Pancreas (tissue), 10 donors: ENCODE results near the gene WBP1L. TPM values are rescaled to one million over a fixed set of nuclear protein-coding genes. Genes with fewer than 3 reads are reported as not detected.
A peak's percentile ranks its signal among the peaks of the same experiment; 100 is the strongest.

Experiments
- ATAC-seq, 4 donors: fragments of 200-7000 bp; cut with Tn5 transposase; one replicate each; pipeline versions ENCODE4 v1.8.0 to v1.9.1; 2020; ENCODE audit warnings: mild to moderate bottlenecking in 4 of 4, moderate library complexity in 4 of 4
- DNase-seq, 6 donors: peaks; one replicate each; pipeline ENCODE4 v3.0.0-alpha.2; 2020
- FAIRE-seq: peaks from 2 replicates; lab custom pipeline; 2012; peaks lifted over from hg19 to GRCh38; lab: Jason Lieb, UNC
- H3K27ac ChIP-seq, 4 donors: fragments of 200-600 bp; sonication (generic); 1 replicate in 3 of 4; 2 replicates in 1 of 4; pipeline versions ENCODE4 v1.5.0 to v1.8.0; 2020
- H3K27me3 ChIP-seq, 4 donors: fragments of 200-600 bp; one replicate each; pipeline ENCODE4 v1.8.0; 2021
- H3K36me3 ChIP-seq, 3 donors: fragments of 200-600 bp; sonication (generic) in 1 of 3; one replicate each; pipeline versions ENCODE4 v1.5.0 to v1.8.0; 2020 to 2021
- H3K4me1 ChIP-seq, 3 donors: fragments of 200-600 bp; one replicate each; pipeline ENCODE4 v1.8.0; 2021
- H3K4me3 ChIP-seq, 4 donors: fragments of 200-600 bp; sonication (generic) in 2 of 4; one replicate each; pipeline versions ENCODE4 v1.5.0 to v1.8.0; 2020 to 2021
- H3K9me3 ChIP-seq, 4 donors: fragments of 200-600 bp; one replicate each; pipeline ENCODE4 v1.8.0; 2021
- CTCF ChIP-seq, 4 donors: fragments of 200-600 bp; sonication (generic) in 3 of 4; IDR thresholded peaks; one replicate each; pipeline versions ENCODE4 v1.5.0 to v1.8.0; 2021; ENCODE audit warnings: antibody characterized with exemption in 4 of 4
- WGBS, 2 donors: extraction: QIAGEN DNeasy Blood & Tissue Kit; methylation state at CpG; one replicate each; pipeline ENCODE4 v1.1.7; 2013; 5-methylcytosine and 5-hydroxymethylcytosine counted together
- intact Hi-C, 3 donors: fragments of 100-400 bp; cut with DNase I; formaldehyde crosslinking; loops; one replicate each; pipeline versions ENCODE4 v1.11.1 to v1.14.2; 2022
- polyA plus RNA-seq, 2 donors: library from polyadenylated mRNA; stranded (reverse); fragments of 200-250 nt; gene quantifications; one replicate each; pipeline ENCODE4 v1.2.3, GENCODE V29; 2013
- total RNA-seq, 6 donors: library from RNA; stranded (reverse); fragmentation: NEBNext Ultra II Directional in 4 of 6; extraction: Animal tissue kit (Norgen Biotek cat#: 25700) in 4 of 6; gene quantifications; one replicate each; pipeline versions ENCODE4 v1.2.1 to v1.2.4, GENCODE V29; 2021 to 2023
- donor health status: healthy with polysubstance abuse.
- donor health status: DM: no; HTN: no; CAD: no; lungs with moderate emphysema.
- donor health status: DM: no; HTN: no; CAD: no.
- donor health status: control.
- donor health status: control.
- donor health status: Bipolar disorder and iron deficiency.
- donor health status: DM: yes; HTN: yes; CAD: no.
- donor health status: DM: no; HTN: no; CAD: no.
- donor health status: DM: no; HTN: no; CAD: no.
- donor health status: DM: yes; HTN: yes; CAD: no.

WBP1L gene
- total and polyA plus RNA-seq, 8 donors = 9.0 to 27.3 (median 10.8) TPM

- ATAC-seq = peak in 2 of 4 donors; percentile 5 to 36
- TF ChIP-seq CTCF (IDR thresholded peaks at IDR 0.05) = no peak
- peaks cover 0 to 9% (median 0%) of the 10 kb centered on the region in 3 donors for H3K4me1 ChIP-seq
- no peak overlapping the region for H3K27ac ChIP-seq
- 85 to 89% methylated on average over 9 of the region's 9 CpGs for WGBS, 2 donors
- H3K36me3 ChIP-seq = peaks cover 11 to 37% (median 15%) of the 10 kb centered on the region in 3 donors
- no peaks in the 10 kb centered on the region for H3K27me3 ChIP-seq
- FAIRE-seq = no peak
- no peaks in the 10 kb centered on the region for H3K9me3 ChIP-seq
- no peak for DNase-seq
- intact Hi-C loops = no loop called here
- no peak overlapping the region for H3K4me3 ChIP-seq
Observed at GRCh38 chr10:102812231-102812876, 68.6 kb downstream of the WBP1L start.

- Histone ChIP-seq H3K9me3 (no peaks in the 10 kb centered on the region), H3K4me3 (no peak overlapping the region), H3K27ac (no peak overlapping the region), H3K4me1 (peaks cover 0 to 9% (median 0%) of the 10 kb centered on the region in 3 donors), H3K27me3 (no peaks in the 10 kb centered on the region), H3K36me3 (peaks cover 11 to 37% (median 15%) of the 10 kb centered on the region in 3 donors)
- no peak for TF ChIP-seq CTCF (IDR thresholded peaks at IDR 0.05)
- DNase-seq = no peak
- FAIRE-seq = no peak
- intact Hi-C loops = no loop called here
- no peak for ATAC-seq
- 86 to 96% methylated on average over 17 of the region's 17 CpGs for WGBS, 2 donors
Observed at GRCh38 chr10:102813017-102813541, 69.3 kb downstream of the WBP1L start.

GRCh38 chr10:102813734-102814452 is 70.1 kb downstream of the WBP1L start:
- Histone ChIP-seq H3K36me3 (peaks cover 11 to 37% (median 15%) of the 10 kb centered on the region in 3 donors), H3K9me3 (no peaks in the 10 kb centered on the region), H3K4me1 (peaks cover 0 to 9% (median 0%) of the 10 kb centered on the region in 3 donors), H3K27me3 (no peaks in the 10 kb centered on the region), H3K4me3 (no peak overlapping the region), H3K27ac (peak overlapping the region in 1 of 4 donors; percentile 52)
- 71 to 81% methylated on average over 16 of the region's 16 CpGs for WGBS, 2 donors
- FAIRE-seq = no peak
- no peak for TF ChIP-seq CTCF (IDR thresholded peaks at IDR 0.05)
- no peak for DNase-seq
- intact Hi-C loops = no loop called here
- ATAC-seq = peak in 2 of 4 donors; percentile 7 to 45

GRCh38 chr10:102814453-102814871 is 70.7 kb downstream of the WBP1L start:
- peaks cover 11 to 37% (median 15%) of the 10 kb centered on the region in 3 donors for H3K36me3 ChIP-seq
- intact Hi-C loops = no loop called here
- FAIRE-seq (no peak), DNase-seq (no peak), ATAC-seq (no peak)
- H3K9me3 ChIP-seq = no peaks in the 10 kb centered on the region
- H3K4me1 ChIP-seq = peaks cover 0 to 9% (median 0%) of the 10 kb centered on the region in 3 donors
- WGBS, 2 donors = 47 to 63% methylated on average over 8 of the region's 8 CpGs
- no peak for TF ChIP-seq CTCF (IDR thresholded peaks at IDR 0.05)
- no peak overlapping the region for H3K4me3 ChIP-seq
- H3K27ac ChIP-seq = peak overlapping the region in 1 of 4 donors; percentile 73
- no peaks in the 10 kb centered on the region for H3K27me3 ChIP-seq
